Measurements from ENCODE around the gene XPNPEP1.

XPNPEP1 gene

DNA sequence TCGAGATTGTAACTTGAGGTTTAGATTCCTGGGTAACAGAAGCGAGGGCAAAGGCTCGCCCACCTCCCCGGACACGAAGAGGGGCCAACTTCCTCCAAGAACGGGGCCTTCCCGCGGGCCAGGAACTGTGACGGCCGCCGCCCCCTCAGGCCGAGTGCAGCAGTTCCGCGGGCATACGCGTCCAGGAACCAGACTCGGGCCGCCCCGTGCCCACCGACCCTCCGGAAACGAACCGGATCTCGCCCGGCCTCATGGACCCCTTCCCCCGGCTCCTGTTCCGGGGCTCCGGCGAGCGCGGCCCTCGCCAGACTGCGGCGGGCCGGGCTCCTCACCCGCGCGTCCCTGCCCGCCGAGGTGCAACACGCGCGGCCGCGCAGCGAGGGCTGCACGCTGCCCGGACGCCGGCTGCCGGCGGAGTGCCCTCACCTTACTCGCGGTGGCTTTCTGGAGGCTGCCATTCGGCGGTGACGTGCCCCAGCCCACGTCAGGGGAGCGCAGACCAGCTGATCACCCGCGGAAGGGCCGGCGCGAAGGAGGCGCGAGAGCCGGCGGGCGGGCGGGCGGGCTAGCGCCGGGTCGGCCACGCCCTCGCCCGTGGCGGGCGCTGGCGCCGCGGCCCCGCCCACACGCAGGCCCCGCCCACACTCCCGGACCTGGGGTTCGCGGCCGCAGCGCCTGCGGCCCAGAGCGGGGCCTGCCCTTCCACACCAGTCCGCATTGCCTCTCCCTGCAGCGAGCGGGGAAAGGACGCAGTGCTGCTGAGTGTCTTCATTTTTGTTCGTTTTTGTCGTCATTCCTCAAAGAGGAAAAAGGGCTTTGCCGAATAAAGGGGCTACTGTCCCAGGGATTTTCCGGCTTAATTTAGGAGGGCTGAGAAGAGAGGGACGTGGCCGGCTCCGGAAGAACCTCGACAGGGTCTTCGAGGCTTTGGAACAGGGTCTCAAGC, at the start of gene XPNPEP1:
Gene XPNPEP1 (minus strand): TSS at position 536 of the 946 bp plus-strand sequence. CDS start 78 bp downstream, at position 458.
- peak; percentile 73 to 80 (median 74) for DNase-seq

DNA sequence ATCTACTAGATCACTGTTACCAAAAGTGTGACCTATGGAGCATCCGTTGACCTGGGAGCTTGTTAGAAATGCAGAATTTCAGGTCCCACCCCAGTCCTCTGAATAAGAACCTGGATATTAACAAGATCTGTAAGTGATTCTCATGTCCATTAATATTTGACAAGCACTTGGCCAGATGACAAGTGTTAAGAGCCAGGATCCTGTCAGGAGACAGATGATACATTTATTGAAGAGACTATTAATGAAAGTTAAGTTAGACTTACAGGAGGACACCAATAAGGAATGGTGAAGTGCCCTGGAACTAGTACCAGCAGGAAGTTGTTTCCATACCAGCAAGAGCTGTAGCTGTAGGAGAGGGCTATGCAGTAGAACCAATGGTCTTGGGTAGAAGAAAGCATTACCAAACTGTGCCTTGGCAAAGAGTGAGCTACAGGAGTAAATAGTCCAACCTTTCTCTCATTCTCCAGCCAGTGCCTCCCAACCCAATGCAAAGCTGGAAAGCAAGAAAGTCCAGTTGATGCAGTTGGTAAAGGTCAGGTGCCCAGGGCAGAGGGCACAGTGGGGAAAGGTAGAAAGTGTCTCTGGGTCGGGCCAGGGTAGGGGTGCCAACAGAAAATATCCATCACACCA, 49.2 kb upstream of the XPNPEP1 start:
- no peak for DNase-seq

DNA sequence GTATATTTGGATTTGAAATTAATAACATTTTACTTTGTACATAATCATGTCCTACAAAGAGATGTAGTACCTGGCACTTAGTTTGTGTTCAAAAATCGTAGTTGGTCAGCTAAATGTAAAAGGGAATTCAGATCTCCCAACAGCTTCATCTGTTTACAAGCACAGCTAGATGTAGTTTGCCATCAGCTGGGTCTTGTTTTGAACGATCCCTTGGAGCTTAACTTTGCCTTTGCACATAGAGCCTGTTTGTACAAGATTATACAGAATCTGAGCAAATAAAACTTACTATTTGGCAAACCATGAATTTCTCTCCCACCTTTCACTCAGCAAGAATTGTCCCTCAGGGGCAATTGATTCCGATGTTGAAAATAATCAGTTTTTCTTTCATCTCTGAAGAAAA, 48.3 kb upstream of the XPNPEP1 start:
- DNase-seq: no peak

DNA sequence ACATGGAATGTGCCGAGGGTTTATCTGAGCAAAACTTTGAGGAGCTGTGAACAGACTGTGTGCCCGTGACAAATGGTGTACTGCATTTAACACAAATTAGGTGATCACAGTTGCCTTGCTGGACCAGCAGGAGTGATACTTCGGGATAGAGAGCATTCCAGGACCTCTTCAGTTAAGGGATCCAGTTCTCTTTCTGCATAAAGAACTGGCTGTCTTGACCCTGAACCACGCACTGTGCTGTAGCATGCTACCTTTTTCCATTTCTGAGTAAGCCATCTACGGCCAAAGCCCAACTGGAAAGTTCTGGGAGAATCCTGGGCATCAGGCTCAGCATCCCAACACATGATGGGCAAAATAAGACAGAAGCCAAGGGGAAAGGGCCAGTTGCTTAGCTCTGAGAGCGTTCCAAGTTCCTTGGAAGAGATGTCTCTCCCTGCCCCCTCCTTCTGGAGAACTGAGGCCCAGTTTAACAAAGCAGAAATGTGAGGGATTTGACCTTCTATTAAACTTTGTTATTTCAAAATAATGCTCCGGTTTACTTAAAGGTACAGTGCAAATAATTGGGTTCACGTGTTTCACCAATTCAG, 46.5 kb upstream of the XPNPEP1 start:
- no peak for DNase-seq

DNA sequence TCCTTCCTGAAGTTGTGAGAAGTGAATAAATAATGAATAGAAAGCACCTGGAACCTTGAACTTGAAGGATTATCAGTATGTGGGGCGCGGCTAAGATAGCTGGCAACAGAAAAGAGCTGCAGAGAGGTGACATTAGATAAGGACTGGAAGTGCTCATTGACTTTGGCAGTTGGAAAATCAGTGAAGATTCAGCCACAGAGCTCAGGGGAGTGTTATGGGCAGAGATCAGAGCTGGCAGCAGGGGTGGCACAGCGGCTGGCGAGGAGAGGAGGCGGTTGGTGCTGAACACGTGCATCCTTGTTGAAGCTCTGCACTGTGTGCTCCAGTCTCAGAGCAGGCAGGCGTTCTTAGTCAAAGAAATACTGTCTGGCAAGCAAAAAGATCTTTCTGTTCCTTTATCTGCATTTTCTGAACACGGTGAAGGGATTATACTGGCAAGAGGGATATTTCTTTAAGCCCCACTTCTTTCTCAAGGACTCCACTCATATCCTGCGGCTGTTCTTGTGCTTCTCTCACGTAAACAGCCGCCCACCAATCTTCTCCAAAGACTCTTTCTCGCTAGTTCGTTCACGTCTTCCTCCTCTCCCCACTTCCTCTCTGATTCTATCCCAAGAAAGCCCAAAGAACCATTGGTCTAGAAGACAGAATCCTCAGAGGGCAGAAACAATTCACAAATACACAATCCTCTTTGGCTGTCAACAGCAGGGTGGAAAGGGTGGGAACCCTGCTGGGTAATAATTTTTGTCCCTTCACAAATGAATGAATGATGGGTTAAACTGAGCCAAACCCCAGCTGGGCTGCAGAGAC, 45.8 kb upstream of the XPNPEP1 start:
- DNase-seq: no peak

DNA sequence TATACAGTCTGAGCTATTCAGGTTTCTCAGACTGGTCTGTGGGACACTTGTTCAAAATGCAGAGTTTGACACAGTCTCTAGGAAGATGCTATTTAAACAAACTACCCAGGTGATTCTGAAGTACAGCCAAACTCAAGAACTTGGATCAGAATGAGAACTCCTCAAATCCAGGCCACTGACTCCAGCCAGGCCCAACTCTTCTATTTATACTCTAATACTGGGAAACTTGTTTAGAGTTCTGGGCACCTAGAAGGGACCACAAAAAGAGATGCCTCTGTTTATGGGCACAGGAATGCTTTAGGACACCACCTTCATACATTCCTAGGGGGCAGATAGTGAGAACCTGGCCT, 44.4 kb upstream of the XPNPEP1 start:
- no peak for DNase-seq

DNA sequence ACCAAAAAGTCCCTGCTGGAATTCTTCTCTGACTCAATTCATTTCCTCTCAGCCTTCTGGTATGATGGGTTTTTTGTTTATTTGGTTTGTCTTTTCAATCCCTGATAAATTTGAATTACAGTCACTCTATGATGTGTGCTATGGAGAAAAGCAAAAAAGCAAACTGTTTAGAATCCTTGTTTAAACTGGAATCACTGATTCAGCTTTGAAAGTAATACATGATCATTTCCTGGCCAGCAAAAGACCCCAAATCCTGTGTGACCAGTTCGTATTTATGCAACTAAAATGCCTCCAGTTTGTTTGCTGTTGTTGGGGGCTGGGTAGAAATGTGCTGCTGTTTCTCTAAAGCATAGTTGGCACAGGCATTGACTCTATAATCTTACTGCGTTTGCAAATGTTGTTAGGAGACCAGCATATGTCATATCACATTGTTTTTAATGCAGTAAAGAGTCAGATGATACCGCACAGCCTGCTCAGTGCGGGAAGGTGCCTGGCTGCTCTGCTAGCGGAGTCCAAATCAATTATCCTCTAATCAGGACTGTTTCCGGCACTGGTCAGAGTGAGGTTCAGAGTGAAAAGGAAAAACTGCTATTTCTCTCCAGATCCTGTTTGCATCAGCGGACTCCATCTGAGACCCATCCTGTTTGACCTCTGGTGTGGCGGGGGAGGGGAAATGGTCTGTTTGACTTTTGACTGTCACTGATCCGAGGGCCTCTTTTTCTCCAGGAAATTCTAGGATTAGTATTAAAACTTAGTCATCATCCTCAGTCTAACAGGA, 43.8 kb upstream of the XPNPEP1 start:
- peak in 1 of 3 experiments; percentile 2 for DNase-seq

DNA sequence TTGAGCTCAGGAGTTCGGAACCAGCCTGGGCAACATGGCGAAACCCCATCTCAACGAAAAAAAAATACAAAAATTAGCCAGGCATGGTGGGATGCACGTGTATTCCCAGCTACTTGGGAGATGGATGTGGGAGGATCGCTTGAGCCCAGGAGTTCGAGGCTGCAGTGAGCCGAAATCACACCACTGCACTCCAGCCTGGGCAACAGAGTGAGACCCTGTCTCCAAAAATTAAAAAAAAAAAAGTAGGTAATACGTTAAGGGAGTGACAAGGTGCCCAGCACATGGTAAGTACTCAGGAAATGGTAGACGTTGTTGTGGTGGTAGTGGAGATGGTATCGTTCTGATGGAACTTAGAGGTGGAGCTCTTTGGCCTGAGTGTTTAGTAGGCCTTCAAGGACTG, 41.0 kb upstream of the XPNPEP1 start:
- no peak for DNase-seq

DNA sequence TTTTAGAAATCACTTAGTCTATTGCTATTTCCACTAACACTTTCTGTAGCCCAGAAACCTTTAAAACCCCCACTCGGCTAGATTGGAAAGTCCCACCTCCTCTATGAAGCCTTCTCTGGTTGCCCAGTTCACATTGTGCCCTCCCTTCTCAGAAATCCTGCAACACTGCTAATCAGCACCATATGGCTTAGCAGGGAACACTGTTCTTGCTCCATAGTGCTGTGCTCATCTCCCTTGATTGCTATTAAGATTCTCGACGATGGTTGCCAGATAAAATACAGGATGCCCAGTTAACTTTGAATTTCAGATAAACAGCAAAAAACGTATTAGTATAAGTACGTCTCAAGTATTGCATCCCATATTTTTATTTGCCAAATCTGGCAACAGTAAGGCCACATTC, 40.1 kb upstream of the XPNPEP1 start:
- DNase-seq: no peak

DNA sequence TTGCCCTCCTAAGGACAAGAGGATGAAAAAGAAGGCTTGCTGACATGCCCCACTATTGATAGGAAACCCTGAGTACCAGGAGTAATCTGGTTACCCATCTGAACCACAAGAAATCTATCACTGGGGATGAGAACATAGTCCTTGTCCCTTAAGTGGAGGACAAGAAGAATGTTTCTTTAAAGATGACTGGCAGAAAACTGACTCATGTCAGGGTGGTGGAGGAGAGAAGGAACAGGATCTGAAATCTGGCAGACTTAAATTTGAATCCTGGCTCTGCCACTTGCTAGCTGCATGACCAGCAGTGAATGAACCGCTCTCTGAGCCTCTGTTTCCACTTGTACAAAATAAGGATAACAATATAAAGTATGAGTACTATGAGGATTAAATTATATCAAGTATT, 38.9 kb upstream of the XPNPEP1 start:
- DNase-seq: no peak

DNA sequence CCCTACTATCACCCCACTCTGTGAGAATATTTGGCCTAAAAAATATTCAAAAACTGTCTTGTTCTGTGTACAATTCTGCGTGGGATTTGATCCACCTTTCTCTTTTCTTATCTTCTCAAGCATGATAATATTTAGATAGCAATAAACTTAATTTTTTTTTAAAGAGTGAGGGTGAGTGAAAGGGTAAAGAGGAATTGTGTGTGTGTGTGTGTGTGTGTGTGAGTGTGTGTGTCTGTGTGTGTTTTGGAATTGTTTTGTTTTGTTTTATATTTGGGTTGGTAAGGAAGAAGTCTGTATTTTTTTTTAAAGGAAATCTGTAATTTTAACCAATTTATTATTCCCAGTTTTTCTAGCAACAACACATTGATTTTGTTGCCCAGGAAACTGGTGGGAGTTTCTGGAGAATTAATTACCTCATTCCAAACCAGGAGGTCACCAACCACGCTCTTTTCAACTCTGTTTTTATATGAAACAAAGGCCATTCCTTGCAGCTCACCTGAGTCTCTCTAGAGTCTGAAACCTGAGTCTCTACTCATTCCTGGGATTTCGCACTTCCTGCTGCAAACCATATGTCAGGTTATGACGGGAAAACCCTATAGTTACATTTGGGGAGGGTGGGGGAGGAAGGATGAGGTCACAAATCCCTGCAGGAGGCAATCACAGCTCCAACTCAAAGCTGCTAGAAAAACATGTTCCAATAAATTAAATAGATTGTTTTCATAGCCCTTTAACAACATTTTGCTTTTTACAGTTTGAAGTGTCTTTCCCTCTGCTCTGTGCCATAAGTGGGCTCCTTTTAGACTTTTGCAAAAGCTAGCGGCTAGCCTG, 38.1 kb upstream of the XPNPEP1 start:
- peak in 2 of 3 experiments; percentile 13 to 42 for DNase-seq

DNA sequence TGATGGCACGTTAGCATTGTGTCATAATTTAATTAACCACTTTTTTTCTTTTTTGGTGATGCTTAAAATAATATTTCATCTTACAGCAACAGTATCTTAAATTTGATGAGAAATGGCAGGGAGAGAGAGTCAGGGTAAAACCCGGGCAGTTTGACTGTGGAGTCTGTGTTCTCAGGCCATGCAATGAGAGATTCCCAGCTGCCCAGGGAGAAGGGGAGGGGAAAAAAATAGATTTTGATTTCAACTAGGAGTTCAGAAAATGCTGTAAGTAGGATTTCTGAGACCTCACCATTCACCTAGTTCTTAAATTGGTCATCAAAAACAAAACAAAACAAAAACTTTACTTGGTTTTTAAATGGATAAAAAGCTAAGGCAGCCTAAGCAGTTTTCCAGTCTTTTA, 37.4 kb upstream of the XPNPEP1 start:
- DNase-seq: no peak

DNA sequence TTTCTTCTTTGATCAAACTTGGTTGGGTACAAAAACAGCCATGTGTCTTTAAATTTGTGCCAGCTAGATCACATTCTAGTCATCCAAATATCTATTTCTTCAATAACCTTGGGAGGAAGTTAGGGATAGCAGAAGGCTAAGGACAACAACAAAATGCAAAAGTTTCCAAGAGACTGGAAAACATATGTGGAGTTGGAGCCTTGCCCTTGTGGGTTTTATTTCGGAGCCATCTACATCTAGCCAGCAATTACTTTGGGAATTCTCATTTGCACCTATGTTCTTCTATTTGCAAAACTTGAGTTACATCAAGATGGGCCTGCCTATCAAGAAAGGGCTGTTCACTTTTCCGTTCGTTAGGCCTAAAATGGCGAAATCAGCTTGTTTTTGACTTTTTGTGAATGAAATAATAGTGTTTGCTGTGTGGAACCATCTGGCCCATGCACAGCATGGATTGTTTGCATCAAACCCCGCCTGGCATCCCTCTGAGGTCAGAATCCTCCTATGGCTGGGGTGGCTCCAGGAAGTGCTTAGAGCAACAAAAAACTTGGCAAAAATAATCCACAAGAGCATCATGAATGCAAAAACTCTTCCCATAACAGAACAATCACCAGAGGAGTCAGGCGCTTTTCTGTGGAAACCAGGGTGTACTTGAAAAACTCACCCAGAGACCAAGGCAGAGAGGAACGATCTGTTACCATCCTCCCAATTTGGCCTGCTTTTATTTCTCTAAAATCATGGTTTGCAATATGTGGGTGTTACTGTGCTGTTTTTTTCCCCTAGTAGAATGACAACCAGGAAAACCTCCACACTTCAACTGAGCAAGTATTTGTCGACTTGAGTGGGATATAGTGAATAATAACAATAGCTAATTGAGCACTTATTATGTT, 36.2 kb upstream of the XPNPEP1 start:
- no peak for DNase-seq

DNA sequence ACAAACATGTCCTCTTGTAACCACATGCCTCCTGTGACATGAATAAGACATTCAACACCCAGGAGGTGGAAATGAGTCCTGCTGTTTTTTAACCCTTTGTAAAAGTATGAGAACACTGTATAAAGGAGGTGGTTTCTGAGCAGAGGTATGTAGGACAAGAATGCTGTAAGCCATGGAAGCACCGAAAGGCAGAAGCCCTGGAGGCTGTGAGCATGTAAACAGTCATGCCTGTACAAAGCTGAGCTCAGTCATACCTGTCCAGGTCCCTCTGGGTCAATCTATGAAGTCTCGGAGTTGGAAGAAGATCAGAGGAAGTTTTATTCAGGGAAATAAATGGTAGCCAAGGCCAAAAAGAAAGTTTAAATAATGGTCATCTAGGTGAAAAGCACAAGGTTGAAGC, 34.7 kb upstream of the XPNPEP1 start:
- no peak for DNase-seq

DNA sequence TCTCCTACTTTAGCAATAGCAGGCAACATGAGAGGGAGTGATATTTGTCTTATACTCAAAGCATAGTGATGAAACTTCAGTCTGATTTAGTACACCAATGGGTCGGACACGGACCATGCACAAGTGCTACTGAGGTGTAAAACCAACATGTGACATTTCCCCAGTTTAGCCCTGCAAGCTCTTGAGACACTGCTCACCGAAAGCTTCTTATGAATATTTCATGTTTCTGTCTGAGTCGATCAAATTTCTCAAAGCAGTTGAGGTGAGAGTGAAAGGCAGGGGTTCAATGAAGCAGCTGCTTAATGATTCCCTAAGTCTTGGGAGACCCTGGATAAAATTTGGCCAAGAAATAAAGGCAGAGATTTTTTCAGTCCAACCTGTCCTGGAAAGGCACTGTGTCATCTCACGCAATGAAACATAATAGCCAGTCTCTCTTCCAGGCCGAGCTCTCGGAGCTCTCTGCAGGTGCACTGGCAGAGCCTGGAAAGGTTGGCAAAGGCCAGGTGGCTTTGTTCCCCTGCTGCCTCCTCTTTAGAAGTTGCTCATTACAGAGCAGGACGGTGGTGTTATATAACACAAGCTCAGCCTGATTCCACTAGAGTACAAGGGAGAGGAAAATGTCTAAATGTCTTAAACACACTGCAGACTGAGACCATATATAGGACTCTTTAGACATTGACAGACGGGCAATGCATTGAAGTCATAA, 33.9 kb upstream of the XPNPEP1 start:
- DNase-seq: peak; percentile 43 to 72 (median 69)

DNA sequence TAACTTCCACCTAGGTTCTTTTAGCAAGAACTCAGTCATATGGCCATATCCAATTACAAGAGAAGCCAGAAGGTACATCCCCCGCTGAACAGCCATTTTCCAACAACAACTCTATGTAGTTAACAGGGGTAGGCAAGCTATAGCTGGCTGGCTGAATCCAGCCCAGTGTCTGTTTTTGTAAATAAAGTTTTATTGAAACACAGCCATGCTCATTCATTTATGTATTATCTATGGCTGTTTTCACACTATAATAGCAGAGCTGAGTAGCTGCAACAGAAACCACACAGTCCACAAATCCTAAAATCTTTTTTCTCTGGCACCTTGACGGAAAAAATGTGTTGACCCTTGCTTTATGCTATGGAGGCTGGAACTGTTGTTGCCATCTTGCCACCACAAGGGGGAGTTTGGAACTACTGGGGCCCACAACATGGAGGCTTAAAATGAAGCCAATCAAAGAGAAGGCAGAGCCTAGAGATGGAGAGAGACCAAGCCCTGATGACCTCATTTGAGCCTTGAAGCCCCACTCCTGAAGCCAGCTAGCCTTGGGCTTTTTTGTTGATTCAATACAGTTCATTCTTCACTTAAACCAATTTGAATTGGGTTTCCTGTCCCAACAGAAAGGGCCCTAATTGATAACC, 33.3 kb upstream of the XPNPEP1 start:
- DNase-seq: peak in 2 of 3 experiments; percentile 15 to 38

DNA sequence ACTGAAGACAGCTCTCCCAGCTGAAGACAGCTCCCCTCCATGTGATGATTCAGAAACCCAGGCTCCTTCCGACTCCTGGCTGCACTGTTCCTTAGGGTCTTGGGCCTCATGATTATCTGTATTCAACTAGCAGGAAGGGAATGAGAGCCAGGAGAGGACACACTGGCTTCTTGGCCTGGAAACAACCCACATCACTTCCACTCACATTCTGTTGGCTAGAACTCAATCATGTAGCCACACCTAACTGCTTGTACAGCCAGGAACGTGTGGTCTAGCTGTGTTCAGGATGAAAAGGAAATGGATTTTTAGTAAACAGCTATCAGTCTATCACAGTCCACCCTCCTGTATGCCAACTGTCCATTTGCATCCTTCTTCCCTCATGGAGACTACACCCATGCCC, 30.5 kb upstream of the XPNPEP1 start:
- no peak for DNase-seq

DNA sequence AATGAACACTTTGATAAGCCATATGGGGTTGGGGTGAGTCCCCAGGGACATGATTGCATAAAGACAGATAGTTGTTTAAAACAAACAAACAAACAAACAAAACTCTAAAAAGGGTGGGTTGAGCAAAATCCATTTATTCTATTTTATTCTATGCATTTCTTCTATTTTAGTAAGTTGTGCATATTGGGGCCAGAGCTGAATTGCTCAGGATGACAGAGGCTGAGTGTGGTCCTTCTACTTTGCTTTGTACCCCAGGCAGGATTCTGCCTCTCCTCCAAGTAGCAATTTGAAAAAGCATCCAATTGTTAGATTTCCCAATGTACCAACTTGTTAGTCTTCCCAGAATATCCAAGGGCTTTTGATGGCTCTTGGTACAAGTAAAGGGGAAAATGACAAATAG, 29.2 kb upstream of the XPNPEP1 start:
- DNase-seq: no peak
